Measurements from ENCODE around the gene CERS5. TPM values are rescaled to one million over a fixed set of nuclear protein-coding genes. Genes with fewer than 3 reads are reported as not detected.

Gene CERS5
- 10 to 100 TPM; 47.1 to 53.0 TPM for total RNA-seq

- Mint-ChIP-seq H3K36me3 (peaks cover 7% of the 10 kb centered on the region), H3K4me3 (peak within 1 kb of the TSS; percentile 97), H3K4me1 (peaks cover 11% of the 10 kb centered on the region), H3K27ac (peak within 1 kb of the TSS; percentile 95), H3K27me3 (no peaks in the 10 kb centered on the region), H3K9me3 (no peaks in the 10 kb centered on the region)
- POLR2A ChIA-PET: interaction anchor here (0.6 to 3.4 kb wide), 17 partner anchors 11 to 426 kb away, joined by 3 to 42 read pairs (median 5); partner anchors contain the start of genes COX14, RACGAP1, SMARCD1 and TMBIM6
- DNase-seq (peak; percentile 97), ATAC-seq (ENCODE audit: low read depth) (peak; percentile 98)
Measured at GRCh38 chr12:50167049-50167828, at the start of gene CERS5. TSS of gene CERS5 (minus strand) at chr12:50167369. CDS start at chr12:50167297, 72 bp downstream.

- Mint-ChIP-seq H3K27ac (no peak overlapping the region), H3K4me3 (no peak overlapping the region), H3K4me1 (peaks cover 28% of the 10 kb centered on the region), H3K9me3 (no peaks in the 10 kb centered on the region), H3K36me3 (no peaks in the 10 kb centered on the region), H3K27me3 (no peaks in the 10 kb centered on the region)
- ATAC-seq (ENCODE audit: low read depth): no peak
- DNase-seq: no peak
- POLR2A ChIA-PET: no interaction called here
Measured at GRCh38 chr12:50215033-50215432, 47.9 kb upstream of the CERS5 start.

GRCh38 chr12:50214018-50214417 is 46.8 kb upstream of the CERS5 start:
- POLR2A ChIA-PET: no interaction called here
- Mint-ChIP-seq H3K9me3 (no peaks in the 10 kb centered on the region), H3K4me1 (peaks cover 25% of the 10 kb centered on the region), H3K27me3 (no peaks in the 10 kb centered on the region), H3K4me3 (no peak overlapping the region), H3K27ac (no peak overlapping the region), H3K36me3 (no peaks in the 10 kb centered on the region)
- DNase-seq (no peak), ATAC-seq (ENCODE audit: low read depth) (no peak)

GRCh38 chr12:50213439-50213838 is 46.3 kb upstream of the CERS5 start:
- Mint-ChIP-seq H3K4me1 (peaks cover 25% of the 10 kb centered on the region), H3K36me3 (no peaks in the 10 kb centered on the region), H3K9me3 (no peaks in the 10 kb centered on the region), H3K4me3 (no peak overlapping the region), H3K27ac (no peak overlapping the region), H3K27me3 (no peaks in the 10 kb centered on the region)
- POLR2A ChIA-PET: no interaction called here
- ATAC-seq (ENCODE audit: low read depth) (no peak), DNase-seq (no peak)

GRCh38 chr12:50212071-50212467 is 44.9 kb upstream of the CERS5 start:
- Mint-ChIP-seq H3K9me3 (no peaks in the 10 kb centered on the region), H3K4me1 (peaks cover 19% of the 10 kb centered on the region), H3K4me3 (peak overlapping the region; percentile 68), H3K27me3 (no peaks in the 10 kb centered on the region), H3K27ac (peak overlapping the region; percentile 84), H3K36me3 (no peaks in the 10 kb centered on the region)
- DNase-seq (no peak), ATAC-seq (ENCODE audit: low read depth) (peak; percentile 60)
- POLR2A ChIA-PET: interaction anchor here (1.1 to 3.2 kb wide), 2 partner anchors 9 to 13 kb away, joined by 3 to 20 read pairs; no protein-coding TSS in a partner anchor

GRCh38 chr12:50211392-50212070 is 44.4 kb upstream of the CERS5 start:
- POLR2A ChIA-PET: interaction anchor here (0.7 to 3.2 kb wide), 3 partner anchors 10 to 19 kb away, joined by 3 to 20 read pairs (median 3); no protein-coding TSS in a partner anchor
- Mint-ChIP-seq H3K9me3 (no peaks in the 10 kb centered on the region), H3K36me3 (no peaks in the 10 kb centered on the region), H3K4me1 (peaks cover 18% of the 10 kb centered on the region), H3K27ac (peak overlapping the region; percentile 84), H3K27me3 (no peaks in the 10 kb centered on the region), H3K4me3 (peak overlapping the region; percentile 68)
- DNase-seq (no peak), ATAC-seq (ENCODE audit: low read depth) (peak; percentile 47)

- no peaks in the 10 kb centered on the region for H3K9me3 Mint-ChIP-seq
- no peaks in the 10 kb centered on the region for H3K27me3 Mint-ChIP-seq
- H3K36me3 Mint-ChIP-seq: peaks cover 9% of the 10 kb centered on the region
- ATAC-seq (ENCODE audit: low read depth) (no peak), DNase-seq (no peak)
- POLR2A ChIA-PET: interaction anchor here (1.4 kb wide), 1 partner anchor 13 kb away, joined by 4 read pairs; no protein-coding TSS in a partner anchor
- no peak overlapping the region for H3K4me3 Mint-ChIP-seq
- H3K4me1 Mint-ChIP-seq: peaks cover 15% of the 10 kb centered on the region
- H3K27ac Mint-ChIP-seq: no peak overlapping the region
Measured at GRCh38 chr12:50207424-50207823, 40.3 kb upstream of the CERS5 start.

- Mint-ChIP-seq H3K9me3 (no peaks in the 10 kb centered on the region), H3K4me3 (no peak overlapping the region), H3K36me3 (peaks cover 10% of the 10 kb centered on the region), H3K27me3 (no peaks in the 10 kb centered on the region), H3K27ac (no peak overlapping the region), H3K4me1 (peaks cover 5% of the 10 kb centered on the region)
- DNase-seq (no peak), ATAC-seq (ENCODE audit: low read depth) (no peak)
- POLR2A ChIA-PET: interaction anchor here (0.7 kb wide), 1 partner anchor 172 kb away, joined by 6 read pairs; no protein-coding TSS in a partner anchor
Measured at GRCh38 chr12:50205648-50206047, 38.5 kb upstream of the CERS5 start.

GRCh38 chr12:50203691-50204090 is 36.5 kb upstream of the CERS5 start:
- no peaks in the 10 kb centered on the region for H3K27me3 Mint-ChIP-seq
- peaks cover 16% of the 10 kb centered on the region for H3K36me3 Mint-ChIP-seq

GRCh38 chr12:50201987-50202521 is 34.9 kb upstream of the CERS5 start:
- no peak for ATAC-seq (ENCODE audit: low read depth)
- H3K36me3 Mint-ChIP-seq: peaks cover 19% of the 10 kb centered on the region
- DNase-seq: no peak
- peaks cover 4% of the 10 kb centered on the region for H3K4me1 Mint-ChIP-seq
- no peaks in the 10 kb centered on the region for H3K27me3 Mint-ChIP-seq
- H3K9me3 Mint-ChIP-seq: no peaks in the 10 kb centered on the region
- H3K27ac Mint-ChIP-seq: no peak overlapping the region
- POLR2A ChIA-PET: no interaction called here
- no peak overlapping the region for H3K4me3 Mint-ChIP-seq

More at GRCh38 chr12:50203691-50204090, 36.5 kb upstream of the CERS5 start:
- POLR2A ChIA-PET: interaction anchor here (0.6 kb wide), 1 partner anchor 139 kb away, joined by 3 read pairs; no protein-coding TSS in a partner anchor
- no peak overlapping the region for H3K4me3 Mint-ChIP-seq
- H3K9me3 Mint-ChIP-seq: no peaks in the 10 kb centered on the region
- ATAC-seq (ENCODE audit: low read depth) (no peak), DNase-seq (no peak)
- no peak overlapping the region for H3K27ac Mint-ChIP-seq
- peaks cover 4% of the 10 kb centered on the region for H3K4me1 Mint-ChIP-seq

GRCh38 chr12:50200552-50201273 is 33.5 kb upstream of the CERS5 start:
- Mint-ChIP-seq H3K27ac (no peak overlapping the region), H3K9me3 (no peaks in the 10 kb centered on the region), H3K36me3 (peaks cover 19% of the 10 kb centered on the region), H3K27me3 (no peaks in the 10 kb centered on the region), H3K4me1 (peaks cover 4% of the 10 kb centered on the region), H3K4me3 (no peak overlapping the region)
- DNase-seq (no peak), ATAC-seq (ENCODE audit: low read depth) (no peak)
- POLR2A ChIA-PET: no interaction called here

- Mint-ChIP-seq H3K36me3 (peaks cover 13% of the 10 kb centered on the region), H3K9me3 (no peaks in the 10 kb centered on the region), H3K4me3 (no peak overlapping the region), H3K4me1 (peaks cover 4% of the 10 kb centered on the region), H3K27me3 (no peaks in the 10 kb centered on the region), H3K27ac (no peak overlapping the region)
- DNase-seq (no peak), ATAC-seq (ENCODE audit: low read depth) (no peak)
- POLR2A ChIA-PET: interaction anchor here (0.6 kb wide), 1 partner anchor 13 kb away, joined by 3 read pairs; no protein-coding TSS in a partner anchor
Measured at GRCh38 chr12:50198829-50199228, 31.7 kb upstream of the CERS5 start.

GRCh38 chr12:50197297-50197727 is 30.1 kb upstream of the CERS5 start:
- Mint-ChIP-seq H3K9me3 (no peaks in the 10 kb centered on the region), H3K4me3 (no peak overlapping the region), H3K36me3 (peaks cover 10% of the 10 kb centered on the region), H3K4me1 (peaks cover 1% of the 10 kb centered on the region), H3K27me3 (no peaks in the 10 kb centered on the region), H3K27ac (no peak overlapping the region)
- no peak for ATAC-seq (ENCODE audit: low read depth)
- POLR2A ChIA-PET: interaction anchor here (0.6 to 1.0 kb wide), 2 partner anchors 24 to 113 kb away, joined by 3 read pairs; no protein-coding TSS in a partner anchor
- no peak for DNase-seq

All from activated naive CD8-positive, alpha-beta T cell treated with anti-CD3 and anti-CD28 coated beads, Interleukin-2, amount 10 ng/mL, durations not matched to agents 7 days and 5 days (primary cell).